Measurements from ENCODE around the gene NCS1.
A peak's percentile ranks its signal among the peaks of the same experiment; 100 is the strongest.

NCS1 gene

GRCh38 chr9:130242270-130243014 is 70.2 kb downstream of the NCS1 start:
- no peak overlapping the region for H3K27ac ChIP-seq
- no peaks in the 10 kb centered on the region for H3K4me1 ChIP-seq
- H3K36me3 ChIP-seq (ENCODE audit: control insufficient read depth, insufficient read depth, low read length): no peaks in the 10 kb centered on the region
- no peaks in the 10 kb centered on the region for H3K79me2 ChIP-seq
- no peaks in the 10 kb centered on the region for H3K9me3 ChIP-seq (ENCODE audit: control insufficient read depth, low read length)
- H3K9ac ChIP-seq: no peak overlapping the region
- H2AFZ ChIP-seq: peak overlapping the region; percentile 80
- TF ChIP-seq CTCF (IDR thresholded peaks at IDR 0.05): no peak
- no peak overlapping the region for H3K4me2 ChIP-seq (ENCODE audit: low read length)
- no peak overlapping the region for H3K4me3 ChIP-seq (ENCODE audit: low read depth, low read length)
- H3K27me3 ChIP-seq (ENCODE audit: control insufficient read depth, insufficient read depth, low read length): no peaks in the 10 kb centered on the region

- Histone ChIP-seq H3K4me3 (ENCODE audit: low read depth, low read length) (no peak overlapping the region), H3K36me3 (ENCODE audit: control insufficient read depth, insufficient read depth, low read length) (no peaks in the 10 kb centered on the region), H2AFZ (peak overlapping the region; percentile 80), H3K4me2 (ENCODE audit: low read length) (peak overlapping the region; percentile 68), H3K79me2 (no peaks in the 10 kb centered on the region), H3K27ac (no peak overlapping the region), H3K4me1 (no peaks in the 10 kb centered on the region), H3K27me3 (ENCODE audit: control insufficient read depth, insufficient read depth, low read length) (no peaks in the 10 kb centered on the region), H3K9me3 (ENCODE audit: control insufficient read depth, low read length) (no peaks in the 10 kb centered on the region), H3K9ac (no peak overlapping the region)
- TF ChIP-seq CTCF (IDR thresholded peaks at IDR 0.05): peak; percentile 88
These were observed 71.0 kb downstream of the NCS1 start for GRCh38 chr9:130243015-130243881.

GRCh38 chr9:130243882-130244170 is 71.6 kb downstream of the NCS1 start:
- Histone ChIP-seq H3K27ac (no peak overlapping the region), H3K79me2 (no peaks in the 10 kb centered on the region), H3K9ac (no peak overlapping the region), H3K4me2 (ENCODE audit: low read length) (no peak overlapping the region), H2AFZ (no peak overlapping the region), H3K4me3 (ENCODE audit: low read depth, low read length) (no peak overlapping the region), H3K4me1 (no peaks in the 10 kb centered on the region), H3K9me3 (ENCODE audit: control insufficient read depth, low read length) (no peaks in the 10 kb centered on the region), H3K36me3 (ENCODE audit: control insufficient read depth, insufficient read depth, low read length) (no peaks in the 10 kb centered on the region), H3K27me3 (ENCODE audit: control insufficient read depth, insufficient read depth, low read length) (no peaks in the 10 kb centered on the region)
- no peak for TF ChIP-seq CTCF (IDR thresholded peaks at IDR 0.05)

- H3K9ac ChIP-seq: no peak overlapping the region
- no peak for TF ChIP-seq CTCF (IDR thresholded peaks at IDR 0.05)
- H3K27me3 ChIP-seq (ENCODE audit: control insufficient read depth, insufficient read depth, low read length): no peaks in the 10 kb centered on the region
- H3K4me2 ChIP-seq (ENCODE audit: low read length): no peak overlapping the region
- H3K36me3 ChIP-seq (ENCODE audit: control insufficient read depth, insufficient read depth, low read length): no peaks in the 10 kb centered on the region
- no peak overlapping the region for H3K27ac ChIP-seq
- no peak overlapping the region for H3K4me3 ChIP-seq (ENCODE audit: low read depth, low read length)
- no peaks in the 10 kb centered on the region for H3K9me3 ChIP-seq (ENCODE audit: control insufficient read depth, low read length)
- no peak overlapping the region for H2AFZ ChIP-seq
- H3K4me1 ChIP-seq: no peaks in the 10 kb centered on the region
- H3K79me2 ChIP-seq: no peaks in the 10 kb centered on the region
These were observed 72.5 kb downstream of the NCS1 start for GRCh38 chr9:130244548-130245165.

All from parathyroid adenoma (tissue), 2 donors.